NCI-H2171 (cell line): ENCODE measurements around the gene CPED1.
"Not testable (repeated sequence)": the region's sequence is repeated elsewhere in the genome, so short reads cannot be mapped to it uniquely, and the experiment has no call there.

Source experiments
- DNase-seq: peaks from one replicate; lab custom pipeline; 2025; lab: John Stamatoyannopoulos, UW

The CPED1 gene

GRCh38 chr7:120996988-120997345 is 8.5 kb downstream of the CPED1 start:
- DNase-seq: no peak

DNA sequence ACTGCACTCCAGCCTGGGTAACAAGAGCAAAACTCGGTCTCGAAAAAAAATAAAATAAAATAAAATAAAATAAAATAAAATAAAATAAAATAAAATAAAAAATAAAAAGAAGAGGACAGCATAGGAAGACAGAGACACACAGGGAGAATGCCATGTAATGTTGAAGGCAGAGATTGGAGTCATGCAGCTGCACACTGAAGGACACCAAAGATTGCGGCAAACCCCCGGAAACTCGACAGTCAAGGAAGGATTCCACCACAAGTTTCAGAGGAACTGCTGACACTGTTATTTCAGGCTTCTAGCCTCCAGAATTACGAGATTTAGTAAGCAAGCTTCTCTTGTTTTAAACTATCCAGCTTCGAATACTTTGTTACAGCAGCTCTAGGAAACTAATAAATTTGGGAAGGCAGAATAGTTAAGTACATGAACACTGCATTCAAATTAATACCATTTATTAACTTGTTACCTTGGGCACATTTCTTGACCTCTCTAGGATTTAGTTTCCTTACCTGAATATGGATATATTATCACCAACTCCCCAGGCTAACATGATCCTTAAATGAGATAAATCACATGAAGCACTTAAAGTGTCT is 9.5 kb downstream of the CPED1 start:
- DNase-seq: no peak

DNA sequence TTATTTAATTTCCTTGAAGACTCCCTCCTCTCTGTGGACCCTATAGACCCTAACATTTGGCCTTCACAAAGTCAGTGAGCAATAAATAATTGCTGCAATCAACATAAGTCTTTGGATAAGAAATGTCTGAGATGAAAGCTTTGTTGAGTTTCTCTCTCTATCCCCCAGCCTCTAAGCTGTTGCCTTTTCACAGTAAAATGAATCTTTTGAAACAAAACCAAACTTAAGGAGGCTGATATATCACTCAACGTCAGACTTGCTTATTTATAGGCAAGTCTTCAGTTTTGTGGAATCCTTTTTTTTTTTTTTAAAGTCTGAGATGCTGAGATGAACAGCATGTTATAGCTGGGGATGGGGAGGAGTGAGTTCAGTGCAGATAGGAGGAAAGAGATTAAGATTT is 10.0 kb downstream of the CPED1 start:
- no peak for DNase-seq

DNA sequence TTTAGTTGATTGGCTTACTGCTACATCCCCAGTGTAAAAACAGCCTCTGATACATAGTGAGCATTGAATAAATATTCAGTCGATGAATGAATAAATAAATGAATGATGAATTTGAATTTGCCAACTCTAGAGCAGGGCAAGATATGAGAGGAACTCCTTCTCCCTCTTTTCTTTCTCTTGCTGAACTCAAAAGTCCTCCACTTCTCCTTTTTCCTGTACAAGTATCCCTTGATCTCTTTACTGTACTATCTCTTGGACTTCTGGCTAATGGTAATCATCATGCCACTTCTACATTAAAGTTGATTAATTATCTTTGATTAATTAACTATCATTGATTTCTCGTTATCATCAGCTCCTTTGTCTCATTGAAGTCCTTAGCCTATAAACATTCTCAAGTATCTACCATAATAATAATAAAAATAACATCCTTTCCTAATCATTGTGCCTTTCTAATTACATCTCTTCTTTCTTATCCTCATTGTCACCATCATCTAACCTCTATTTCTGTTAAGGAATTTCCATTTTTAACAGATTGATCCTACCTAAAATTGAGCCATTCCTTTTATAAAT is 10.6 kb downstream of the CPED1 start:
- DNase-seq: no peak

DNA sequence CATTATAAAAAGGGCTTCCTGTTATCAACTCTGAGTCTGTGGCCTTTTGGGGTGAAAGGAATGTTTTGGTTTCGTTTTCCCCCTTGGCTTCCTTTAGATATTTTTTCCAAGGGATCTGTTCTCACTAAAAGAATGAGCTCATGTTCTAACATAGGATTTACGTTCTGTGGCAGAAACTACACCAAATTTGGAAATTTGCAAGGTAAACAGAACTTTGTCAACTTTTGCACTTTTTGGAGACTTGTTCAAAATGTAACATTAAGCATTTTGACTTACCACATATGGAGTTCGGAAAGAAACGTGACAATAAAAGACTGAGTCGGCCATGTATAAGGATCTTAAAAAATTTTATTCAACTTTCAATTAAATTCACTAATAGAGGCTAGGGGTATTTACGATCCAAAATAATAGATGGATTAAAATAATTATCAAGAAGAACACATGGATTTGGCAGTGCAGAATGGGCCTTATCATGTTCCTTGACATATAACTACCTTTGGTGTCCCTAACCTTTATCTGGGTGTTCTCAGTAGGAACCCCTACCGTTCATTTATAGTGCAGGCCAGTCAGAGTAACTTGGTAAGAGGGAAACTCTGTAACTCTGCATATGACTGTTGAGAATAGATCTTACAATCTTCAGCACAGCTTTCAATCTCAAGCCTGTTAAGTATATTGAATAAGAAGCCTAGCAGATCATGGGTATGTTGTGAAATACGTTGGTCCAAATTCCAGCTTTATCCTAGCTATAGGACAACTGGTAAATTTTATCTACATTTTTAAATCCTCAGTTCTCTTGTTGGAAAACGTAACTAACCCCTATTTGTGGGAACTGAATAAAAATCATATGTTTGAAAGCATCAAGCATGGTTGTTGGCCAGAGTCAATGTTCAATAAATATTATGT is 11.8 kb downstream of the CPED1 start:
- DNase-seq: no peak

DNA sequence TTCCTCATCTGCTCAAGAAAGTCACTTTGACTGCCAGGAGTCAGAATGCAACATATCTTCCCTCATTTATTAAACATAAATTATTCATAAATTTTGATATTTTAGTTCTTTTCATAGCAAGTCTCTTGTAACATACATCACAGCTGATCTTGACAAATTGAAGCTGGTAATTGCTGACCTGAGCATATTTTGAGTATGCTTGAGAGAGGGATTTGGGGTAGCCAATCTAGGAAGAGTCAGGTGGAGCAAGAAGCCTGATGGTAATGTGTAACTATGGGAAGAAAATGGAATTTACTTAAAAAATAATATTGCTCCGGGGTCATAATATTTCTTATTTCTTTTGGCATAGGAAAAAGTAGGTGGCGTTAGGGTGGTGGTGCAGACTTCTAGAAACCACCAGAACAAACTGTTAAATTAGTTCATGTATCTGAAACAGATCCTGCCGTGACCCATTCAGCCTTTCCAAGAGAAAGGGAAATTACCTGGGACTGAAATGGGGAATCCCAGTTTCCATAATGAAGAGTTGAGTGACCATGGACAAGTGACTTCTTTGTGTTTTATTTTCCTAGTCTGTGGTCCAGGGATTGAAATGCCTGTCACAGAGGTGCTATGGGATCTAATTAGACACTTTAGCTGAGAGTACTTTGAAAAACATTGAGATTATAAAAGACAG is 12.9 kb downstream of the CPED1 start:
- no peak for DNase-seq

GRCh38 chr7:121002048-121002756 is 13.7 kb downstream of the CPED1 start:
- no peak for DNase-seq

DNA sequence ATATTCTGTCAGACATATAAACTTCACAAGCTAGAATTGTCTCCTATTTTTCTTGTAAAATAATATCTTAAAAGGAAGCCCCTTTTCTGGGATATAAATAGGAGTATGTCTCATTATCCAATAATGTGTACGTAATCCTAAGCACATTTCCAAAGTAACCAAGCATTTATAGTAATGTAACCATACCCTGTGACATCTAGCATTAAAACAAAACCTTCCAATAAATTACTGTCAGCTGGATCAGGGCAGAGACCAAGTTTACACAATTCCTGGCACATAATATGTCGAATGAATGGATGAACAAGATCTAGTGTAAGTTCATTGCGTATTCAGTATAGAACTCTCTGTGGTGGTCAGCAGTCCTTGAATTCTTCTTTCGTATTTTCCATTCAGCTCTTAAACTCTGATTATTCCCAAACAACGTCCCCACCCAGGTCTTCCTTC is 14.3 kb downstream of the CPED1 start:
- no peak for DNase-seq

DNA sequence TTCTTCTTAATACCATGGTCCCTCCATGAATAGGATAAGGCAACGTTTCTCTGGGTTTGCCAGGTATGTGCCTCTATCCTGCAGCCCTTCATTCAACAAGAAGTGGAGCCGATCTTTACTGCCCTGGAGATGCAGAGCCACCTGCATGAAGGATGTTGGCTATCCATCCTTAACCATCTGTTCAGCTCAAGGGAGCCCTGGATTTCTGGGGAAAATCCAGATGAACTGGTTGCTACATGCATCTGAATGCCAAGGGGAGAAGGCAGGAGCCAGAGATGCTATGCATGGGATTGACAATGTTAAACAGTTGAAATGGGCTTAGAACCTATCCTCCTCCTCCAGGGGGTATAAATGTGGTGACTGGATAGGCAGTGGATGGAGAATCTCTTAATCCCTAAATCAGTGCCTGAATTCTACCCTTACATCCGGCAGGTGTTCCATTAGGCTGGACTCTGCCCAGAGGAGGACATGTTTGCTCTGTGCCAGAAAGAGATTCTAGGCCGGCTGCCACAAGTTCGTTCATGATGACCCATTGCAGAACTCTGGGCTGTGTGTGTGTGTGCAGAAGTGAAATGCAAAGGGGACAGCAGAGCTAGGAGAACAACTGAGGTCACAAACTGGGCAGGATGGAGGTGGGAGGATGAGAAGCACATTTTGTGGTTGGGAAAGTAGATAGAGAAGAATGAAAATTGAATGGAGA is 15.6 kb downstream of the CPED1 start:
- DNase-seq: no peak

- not testable (repeated sequence) for DNase-seq
Measured at GRCh38 chr7:121005058-121005457, 16.5 kb downstream of the CPED1 start.

GRCh38 chr7:121005996-121006584 is 17.6 kb downstream of the CPED1 start:
- DNase-seq: no peak

DNA sequence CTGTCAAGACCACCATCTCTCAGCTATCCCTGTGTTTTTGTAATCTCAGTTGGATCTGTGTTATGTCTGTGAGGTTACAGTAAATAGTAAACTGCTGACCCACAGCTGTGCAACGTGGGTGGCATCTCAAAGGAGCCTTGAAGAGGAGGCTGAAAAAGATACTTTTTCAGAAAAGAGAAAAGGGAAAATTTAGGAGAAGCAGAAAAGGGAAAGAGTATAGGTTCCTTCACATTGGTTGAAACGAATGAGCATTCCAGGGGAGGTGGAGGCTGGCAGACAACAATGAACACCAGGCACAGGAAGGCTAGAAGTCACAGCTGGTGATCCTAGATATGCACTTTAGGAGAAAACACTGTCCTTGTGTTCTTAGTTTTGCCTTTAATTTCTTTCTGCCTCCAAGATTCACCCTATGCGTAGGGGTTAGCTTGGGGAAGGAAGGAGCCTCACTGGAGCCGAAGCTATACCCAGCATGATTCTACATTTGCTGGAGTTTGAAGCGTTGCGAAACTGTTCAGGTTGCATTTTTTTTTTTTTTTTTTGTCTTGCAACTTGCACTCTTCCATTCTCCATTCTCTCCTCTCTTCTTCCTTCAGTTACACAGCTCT is 18.3 kb downstream of the CPED1 start:
- DNase-seq: no peak

GRCh38 chr7:121008816-121009215 is 20.3 kb downstream of the CPED1 start:
- DNase-seq: no peak

GRCh38 chr7:121011401-121011800 is 22.9 kb downstream of the CPED1 start:
- no peak for DNase-seq

GRCh38 chr7:121012170-121012874 is 23.8 kb downstream of the CPED1 start:
- no peak for DNase-seq

DNA sequence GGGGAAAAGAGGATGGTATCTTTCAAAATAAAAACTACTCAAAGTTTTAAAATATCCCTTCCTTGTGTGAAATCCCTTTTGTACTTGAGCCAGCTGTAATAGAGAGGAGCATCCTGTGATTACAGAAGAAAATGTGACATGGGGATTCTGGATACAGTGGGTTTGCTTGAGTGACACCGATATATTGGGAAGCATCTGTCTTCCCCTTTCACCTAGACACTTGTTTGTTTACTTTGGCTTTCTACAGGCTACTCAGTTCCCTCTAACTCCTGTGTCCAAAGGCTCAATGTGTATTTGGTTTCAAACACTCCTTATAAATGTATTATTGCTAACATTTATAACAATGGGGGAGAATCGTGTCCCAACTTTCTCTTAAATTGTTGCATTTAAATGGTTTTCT is 24.4 kb downstream of the CPED1 start:
- DNase-seq: no peak

DNA sequence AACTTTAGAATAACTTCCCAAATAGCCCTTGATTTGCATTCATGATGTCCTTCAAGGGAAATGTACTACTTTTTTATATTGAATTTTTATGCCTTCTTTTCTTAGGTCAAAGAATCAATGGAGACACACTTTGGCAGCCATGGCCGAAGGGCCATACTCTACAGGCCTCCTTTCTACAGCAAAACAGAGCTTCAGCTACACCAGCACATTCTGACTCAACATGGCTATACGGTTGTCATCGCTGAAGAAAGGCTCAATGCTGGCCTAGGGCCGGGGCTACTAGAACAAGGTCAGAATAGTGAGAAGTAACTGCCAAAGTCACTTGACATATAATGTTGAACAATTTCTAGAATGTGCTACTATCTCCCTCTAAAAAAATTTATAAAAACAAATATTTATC is 27.0 kb downstream of the CPED1 start:
- DNase-seq: no peak

DNA sequence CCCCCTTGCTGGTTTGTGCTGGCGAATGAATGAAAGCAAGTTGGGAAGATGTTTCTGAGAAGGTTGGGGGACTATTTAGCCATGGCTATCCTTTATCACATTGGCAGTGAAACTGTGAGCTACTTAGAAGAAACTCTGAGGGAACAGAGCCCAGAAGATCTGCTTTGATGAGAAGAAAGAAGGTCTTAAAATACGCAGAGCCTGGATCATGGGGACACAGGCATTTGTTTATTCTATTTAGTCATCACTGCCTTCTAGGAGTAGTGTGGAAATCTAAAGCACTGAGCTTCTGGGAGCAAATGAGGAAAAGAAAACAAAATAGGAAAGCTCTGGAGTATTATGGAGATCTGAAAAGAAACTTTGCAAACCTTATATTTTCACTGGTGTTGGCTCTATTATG is 28.5 kb downstream of the CPED1 start:
- DNase-seq: no peak

- DNase-seq: no peak
Measured at GRCh38 chr7:121017586-121017985, 29.1 kb downstream of the CPED1 start.

GRCh38 chr7:121019018-121019417 is 30.5 kb downstream of the CPED1 start:
- DNase-seq: no peak
